ENCODE results near the gene IRAK3. TPM values are rescaled to one million over a fixed set of nuclear protein-coding genes. Genes with fewer than 3 reads are reported as not detected.

IRAK3 gene
- polyA plus RNA-seq, 1 donor from 2014 or later: 0.31 TPM

- H3K4me2 ChIP-seq (ENCODE audit: low read length): no peak overlapping the region
- no peak overlapping the region for H3K27ac ChIP-seq (ENCODE audit: low read length)
- H3K27me3 ChIP-seq (ENCODE audit: insufficient read depth, low read depth, low read length): peaks cover 17% of the 10 kb centered on the region
- no peak for TF ChIP-seq SMC3 (conservative IDR thresholded peaks at IDR 0.05; ENCODE audit: poor library complexity)
- H3K36me3 ChIP-seq (ENCODE audit: insufficient read depth, low read length): no peaks in the 10 kb centered on the region
- H3K4me3 ChIP-seq (ENCODE audit: low read length): no peak overlapping the region
- no peaks in the 10 kb centered on the region for H3K9me3 ChIP-seq (ENCODE audit: low read length)
- H3K9ac ChIP-seq (ENCODE audit: low read length): no peak overlapping the region
- no peaks in the 10 kb centered on the region for H4K20me1 ChIP-seq (ENCODE audit: insufficient read depth)
- H3F3A ChIP-seq (ENCODE audit: insufficient read depth, low read length, poor library complexity, severe bottlenecking): no peaks in the 10 kb centered on the region
- no peaks in the 10 kb centered on the region for H3K79me2 ChIP-seq (replicated peaks; ENCODE audit: insufficient read depth, low read length)
- no peaks in the 10 kb centered on the region for H3K9me2 ChIP-seq (ENCODE audit: insufficient read depth, low read length)
- no peak overlapping the region for H2AFZ ChIP-seq (ENCODE audit: low read depth, low read length)
These were observed 5.1 kb downstream of the IRAK3 start for GRCh38 chr12:66194122-66194521.

GRCh38 chr12:66195242-66195641 is 6.2 kb downstream of the IRAK3 start:
- no peaks in the 10 kb centered on the region for H4K20me1 ChIP-seq (ENCODE audit: insufficient read depth)
- H2AFZ ChIP-seq (ENCODE audit: low read depth, low read length): no peak overlapping the region
- no peak overlapping the region for H3K9ac ChIP-seq (ENCODE audit: low read length)
- H3K9me2 ChIP-seq (ENCODE audit: insufficient read depth, low read length): no peaks in the 10 kb centered on the region
- no peak overlapping the region for H3K27ac ChIP-seq (ENCODE audit: low read length)
- H3K4me2 ChIP-seq (ENCODE audit: low read length): no peak overlapping the region
- no peak for TF ChIP-seq TAF1 (IDR thresholded peaks at IDR 0.05; ENCODE audit: low read depth)
- no peak for TF ChIP-seq EZH2 (IDR thresholded peaks at IDR 0.05; ENCODE audit: borderline replicate concordance, insufficient read depth, low read length, poor library complexity, severe bottlenecking)
- no peak for TF ChIP-seq POLR2AphosphoS5 (IDR thresholded peaks at IDR 0.05)
- no peak for TF ChIP-seq MXI1 (conservative IDR thresholded peaks at IDR 0.05; ENCODE audit: poor library complexity, severe bottlenecking)
- no peak for TF ChIP-seq CTCF (IDR thresholded peaks at IDR 0.05; ENCODE audit: poor library complexity, severe bottlenecking)
- TF ChIP-seq EP300 (conservative IDR thresholded peaks at IDR 0.05; ENCODE audit: poor library complexity, severe bottlenecking): no peak
- TF ChIP-seq SMC3 (conservative IDR thresholded peaks at IDR 0.05; ENCODE audit: poor library complexity): no peak
- TF ChIP-seq REST (IDR thresholded peaks at IDR 0.05; ENCODE audit: borderline replicate concordance): no peak
- no peak for TF ChIP-seq RAD21 (conservative IDR thresholded peaks at IDR 0.05)
- H3K4me3 ChIP-seq (ENCODE audit: low read length): no peak overlapping the region
- H3K27me3 ChIP-seq (ENCODE audit: insufficient read depth, low read depth, low read length): peaks cover 7% of the 10 kb centered on the region
- no peaks in the 10 kb centered on the region for H3F3A ChIP-seq (ENCODE audit: insufficient read depth, low read length, poor library complexity, severe bottlenecking)
- no peaks in the 10 kb centered on the region for H3K36me3 ChIP-seq (ENCODE audit: insufficient read depth, low read length)
- no peaks in the 10 kb centered on the region for H3K79me2 ChIP-seq (replicated peaks; ENCODE audit: insufficient read depth, low read length)
- no peaks in the 10 kb centered on the region for H3K9me3 ChIP-seq (ENCODE audit: low read length)

- Histone ChIP-seq H3K9me3 (ENCODE audit: low read length) (no peaks in the 10 kb centered on the region), H3K4me3 (ENCODE audit: low read length) (no peak overlapping the region), H3K27ac (ENCODE audit: low read length) (no peak overlapping the region), H3K9ac (ENCODE audit: low read length) (no peak overlapping the region), H2AFZ (ENCODE audit: low read depth, low read length) (no peak overlapping the region), H3K4me2 (ENCODE audit: low read length) (no peak overlapping the region), H3K27me3 (ENCODE audit: insufficient read depth, low read depth, low read length) (no peaks in the 10 kb centered on the region), H4K20me1 (ENCODE audit: insufficient read depth) (no peaks in the 10 kb centered on the region), H3K36me3 (ENCODE audit: insufficient read depth, low read length) (no peaks in the 10 kb centered on the region), H3F3A (ENCODE audit: insufficient read depth, low read length, poor library complexity, severe bottlenecking) (no peaks in the 10 kb centered on the region), H3K9me2 (ENCODE audit: insufficient read depth, low read length) (no peaks in the 10 kb centered on the region), H3K79me2 (replicated peaks; ENCODE audit: insufficient read depth, low read length) (no peaks in the 10 kb centered on the region)
- TF ChIP-seq REST (IDR thresholded peaks at IDR 0.05; ENCODE audit: borderline replicate concordance): no peak
- TF ChIP-seq RAD21 (conservative IDR thresholded peaks at IDR 0.05): no peak
- TF ChIP-seq CTCF (IDR thresholded peaks at IDR 0.05; ENCODE audit: poor library complexity, severe bottlenecking): no peak
- TF ChIP-seq EP300 (conservative IDR thresholded peaks at IDR 0.05; ENCODE audit: poor library complexity, severe bottlenecking): no peak
- no peak for TF ChIP-seq SMC3 (conservative IDR thresholded peaks at IDR 0.05; ENCODE audit: poor library complexity)
- no peak for TF ChIP-seq POLR2AphosphoS5 (IDR thresholded peaks at IDR 0.05)
- TF ChIP-seq MXI1 (conservative IDR thresholded peaks at IDR 0.05; ENCODE audit: poor library complexity, severe bottlenecking): no peak
- no peak for TF ChIP-seq EZH2 (IDR thresholded peaks at IDR 0.05; ENCODE audit: borderline replicate concordance, insufficient read depth, low read length, poor library complexity, severe bottlenecking)
- no peak for TF ChIP-seq TAF1 (IDR thresholded peaks at IDR 0.05; ENCODE audit: low read depth)
These were observed 7.8 kb downstream of the IRAK3 start for GRCh38 chr12:66196806-66197205.
